ENCODE data around the gene CADM3. TPM values are rescaled to one million over a fixed set of nuclear protein-coding genes. Genes with fewer than 3 reads are reported as not detected.

Gene CADM3
- total RNA-seq, 1 donor = not detected

- DNase-seq (ENCODE audit: low read depth) = no peak
- no peak overlapping the region for H3K4me3 ChIP-seq (ENCODE audit: low read depth, low read length)
- TF ChIP-seq CTCF (IDR thresholded peaks at IDR 0.05; ENCODE audit: insufficient read depth, low read depth, low read length) = no peak
These were observed 9.7 kb upstream of the CADM3 start for GRCh38 chr1:159161719-159162026.

- no peak for DNase-seq (ENCODE audit: low read depth)
- H3K4me3 ChIP-seq (ENCODE audit: low read depth, low read length) = no peak overlapping the region
- TF ChIP-seq CTCF (IDR thresholded peaks at IDR 0.05; ENCODE audit: insufficient read depth, low read depth, low read length) = no peak
These were observed 8.7 kb upstream of the CADM3 start for GRCh38 chr1:159162516-159163265.

DNA sequence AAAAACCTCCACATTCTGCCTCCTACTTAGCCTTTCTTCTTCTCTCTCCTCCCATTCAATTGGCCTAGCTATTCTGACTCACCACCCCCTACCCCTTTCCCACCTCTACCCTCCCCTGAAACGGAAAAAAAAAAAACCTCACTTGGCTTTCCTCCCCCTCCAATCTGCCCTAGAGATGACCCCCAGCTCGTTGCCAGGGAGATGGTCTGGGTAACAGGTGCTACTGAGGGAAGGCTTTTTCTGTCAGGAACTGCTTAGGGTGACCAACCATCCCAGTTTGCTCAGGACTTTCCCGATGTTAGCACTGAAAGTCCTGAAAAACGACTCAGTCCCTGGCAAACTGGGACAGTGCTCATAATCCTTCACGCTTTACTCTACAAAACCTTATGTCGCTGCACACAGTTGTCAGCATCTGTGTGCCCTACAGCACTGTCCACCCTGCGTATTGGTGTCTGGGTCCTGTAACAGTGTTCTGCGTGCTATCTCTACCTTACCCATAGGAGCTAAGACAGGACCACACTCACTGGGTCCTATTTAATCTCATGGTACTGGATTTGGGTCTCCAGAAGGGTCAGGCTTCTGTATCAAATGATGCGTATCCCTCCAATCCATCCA is 7.7 kb upstream of the CADM3 start:
- DNase-seq (ENCODE audit: low read depth) = no peak
- no peak for TF ChIP-seq CTCF (IDR thresholded peaks at IDR 0.05; ENCODE audit: insufficient read depth, low read depth, low read length)

GRCh38 chr1:159168043-159168442 is 3.4 kb upstream of the CADM3 start:
- no peak overlapping the region for H3K4me3 ChIP-seq (ENCODE audit: low read depth, low read length)
- TF ChIP-seq CTCF (IDR thresholded peaks at IDR 0.05; ENCODE audit: insufficient read depth, low read depth, low read length) = no peak
- DNase-seq (ENCODE audit: low read depth) = no peak

More for the DNA sequence above, 7.7 kb upstream of the CADM3 start:
- H3K4me3 ChIP-seq (ENCODE audit: low read depth, low read length) = no peak overlapping the region

GRCh38 chr1:159170639-159171038 is 776 bp upstream of the CADM3 start:
- no peak for DNase-seq (ENCODE audit: low read depth)
- H3K4me3 ChIP-seq (ENCODE audit: low read depth, low read length) = no peak overlapping the region
- no peak for TF ChIP-seq CTCF (IDR thresholded peaks at IDR 0.05; ENCODE audit: insufficient read depth, low read depth, low read length)

- DNase-seq (ENCODE audit: low read depth) = no peak
- TF ChIP-seq CTCF (IDR thresholded peaks at IDR 0.05; ENCODE audit: insufficient read depth, low read depth, low read length) = no peak
- no peak overlapping the region for H3K4me3 ChIP-seq (ENCODE audit: low read depth, low read length)
These were observed 480 bp downstream of the CADM3 start for GRCh38 chr1:159171688-159172501.

Measured in fibroblast of villous mesenchyme (primary cell).